CD1c-positive myeloid dendritic cell (primary cell): ENCODE measurements around the gene ECT2L.

Experiments
- DNase-seq: peaks from one replicate; pipeline ENCODE4 v3.0.0-alpha.2; 2016; ENCODE audit errors: extremely low spot score

The ECT2L gene

DNA sequence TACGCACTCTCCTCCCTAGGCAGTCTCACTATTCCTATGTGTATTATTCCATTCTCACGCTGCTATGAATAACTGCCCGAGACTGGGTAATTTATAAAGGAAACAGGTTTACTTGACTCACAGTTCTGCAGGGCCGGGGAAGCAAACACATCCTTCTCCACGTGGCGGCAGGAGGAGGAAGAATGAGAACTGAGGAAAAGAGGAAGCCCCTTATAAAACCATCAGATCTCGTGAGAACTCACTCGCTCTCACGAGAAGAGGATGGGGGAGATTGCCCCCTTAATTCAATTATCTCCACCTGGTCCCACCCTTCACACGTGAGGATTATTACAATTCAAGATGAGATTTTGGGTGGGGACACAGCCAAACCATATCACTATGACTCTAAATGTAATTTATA is 61.9 kb downstream of the ECT2L start:
- DNase-seq: peak; percentile 8

DNA sequence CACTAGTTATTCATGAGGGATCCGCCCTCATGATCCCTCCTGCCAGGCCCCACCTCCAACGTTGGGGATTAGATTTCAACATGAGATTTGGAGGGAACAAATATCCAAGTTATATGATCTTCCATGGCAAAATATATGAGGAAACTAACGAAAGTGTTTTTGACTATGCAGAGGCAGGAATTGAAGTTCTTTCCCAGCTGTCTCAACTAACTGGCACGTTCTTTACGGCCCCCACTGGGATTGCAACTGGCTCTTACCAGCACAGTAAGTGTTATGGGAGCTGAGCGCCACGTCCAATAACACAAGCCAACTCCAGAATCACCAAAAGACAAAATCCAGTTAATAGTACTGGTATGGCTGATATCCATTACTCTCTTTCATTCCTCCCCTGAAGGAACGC is 66.6 kb downstream of the ECT2L start:
- DNase-seq: no peak

DNA sequence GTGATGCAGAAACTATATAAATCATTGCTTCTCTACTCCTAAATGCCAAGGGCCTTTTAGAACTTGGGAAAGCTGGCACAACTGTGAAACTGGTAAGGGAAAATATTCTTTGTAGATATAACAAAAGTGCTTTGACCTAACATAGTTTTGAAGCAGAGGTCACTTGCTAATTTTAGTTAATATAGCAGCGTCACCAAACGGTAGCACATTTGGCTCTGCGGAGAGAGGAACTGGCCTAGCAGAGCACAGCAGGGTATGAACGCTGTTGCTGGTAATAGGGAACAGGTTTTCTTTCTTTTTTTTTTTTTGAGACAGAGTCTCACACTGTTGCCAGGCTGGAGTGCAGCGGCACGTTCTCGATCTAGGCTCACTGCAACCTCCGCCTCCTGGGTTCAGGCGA is 67.4 kb downstream of the ECT2L start:
- no peak for DNase-seq

DNA sequence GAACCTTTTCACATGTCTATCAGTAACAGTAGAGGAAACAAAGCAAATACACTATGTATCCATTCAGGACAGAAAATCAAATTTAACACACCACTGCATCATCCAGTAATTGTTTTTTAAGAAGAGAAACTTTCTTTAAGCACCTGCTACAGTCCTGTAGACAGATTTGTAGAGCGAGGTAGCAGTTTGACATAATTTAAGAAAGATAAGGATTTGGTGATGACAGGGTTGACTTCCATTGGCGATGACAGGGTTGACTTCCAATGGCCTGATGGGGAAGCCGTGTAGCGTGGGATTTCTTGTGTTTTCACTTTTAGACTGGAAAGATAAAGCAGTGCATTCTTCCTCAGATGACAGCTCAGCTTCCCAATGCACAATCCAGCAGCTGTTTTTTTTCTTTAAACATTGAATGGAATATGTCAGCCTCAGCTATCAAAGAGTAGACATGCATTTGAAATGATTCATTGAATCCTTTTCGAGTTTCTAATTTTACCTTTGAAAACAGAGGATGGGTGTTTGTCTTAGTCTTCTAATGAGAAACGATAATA is 68.5 kb downstream of the ECT2L start:
- no peak for DNase-seq

DNA sequence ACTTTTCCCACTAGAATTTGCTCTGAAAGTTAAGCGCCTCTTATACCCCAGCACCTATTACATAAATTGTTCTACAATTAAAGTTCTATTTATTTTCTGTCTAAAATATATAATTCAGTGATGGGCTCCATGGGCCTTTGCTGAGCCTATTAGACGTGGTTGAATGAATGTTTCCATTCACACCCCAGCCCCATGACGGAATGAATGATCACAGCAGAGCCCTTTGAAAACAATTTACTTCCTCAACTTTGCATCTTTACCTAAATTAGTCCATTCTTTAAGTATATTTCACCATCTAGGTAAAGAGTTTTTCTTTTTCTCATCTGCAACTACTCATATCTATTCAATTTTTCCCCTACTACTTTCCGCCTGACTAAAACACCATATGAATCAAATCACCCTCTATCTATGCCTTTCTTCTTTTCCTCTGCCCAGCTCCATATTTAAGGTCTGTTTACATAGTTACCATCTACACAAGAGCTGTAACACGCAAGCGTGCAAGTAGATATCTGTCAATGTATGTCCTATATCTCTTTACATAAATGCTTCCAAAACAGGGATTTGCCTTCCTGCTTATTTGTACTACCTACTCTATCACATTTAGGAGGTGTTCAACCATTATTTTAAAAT is 69.7 kb downstream of the ECT2L start:
- DNase-seq: no peak

DNA sequence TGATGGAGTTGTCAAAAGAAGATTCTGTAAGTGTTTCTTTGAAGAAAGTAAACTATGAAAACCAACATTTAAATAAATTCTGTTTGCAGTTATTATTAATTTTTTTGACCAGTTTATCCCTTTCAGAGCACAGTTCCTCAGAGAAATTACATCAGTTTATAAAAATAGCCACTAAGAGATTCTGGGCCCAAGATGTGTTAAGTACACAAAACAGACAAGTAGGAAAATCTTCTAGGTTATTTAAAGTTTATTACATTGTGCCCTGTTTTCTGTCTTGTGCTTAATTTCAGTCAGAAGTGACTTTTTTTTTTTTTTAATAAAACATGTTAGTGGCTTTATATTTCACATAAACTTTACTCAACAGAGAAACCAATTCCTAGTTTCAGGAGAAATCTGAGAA is 72.3 kb downstream of the ECT2L start:
- DNase-seq: no peak

DNA sequence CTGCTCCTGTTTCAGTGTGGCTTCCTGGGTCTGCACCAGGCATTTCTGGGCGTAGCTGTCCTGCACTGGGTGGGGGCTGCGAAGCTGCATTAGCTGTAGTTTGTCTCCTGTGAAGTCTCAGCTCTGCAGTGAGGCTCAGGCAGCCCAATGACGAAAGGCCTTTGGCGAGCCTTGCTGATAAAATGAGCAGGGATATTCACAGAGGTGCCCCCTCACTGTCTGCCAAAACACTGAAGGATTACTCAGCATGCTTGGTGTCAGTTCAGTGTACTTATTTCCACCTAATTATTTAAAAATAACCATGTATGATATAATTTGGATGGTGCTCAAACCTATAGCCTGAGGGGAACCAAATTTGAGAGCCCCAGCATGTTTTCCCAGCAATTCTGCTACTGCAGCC is 73.5 kb downstream of the ECT2L start:
- DNase-seq: no peak

DNA sequence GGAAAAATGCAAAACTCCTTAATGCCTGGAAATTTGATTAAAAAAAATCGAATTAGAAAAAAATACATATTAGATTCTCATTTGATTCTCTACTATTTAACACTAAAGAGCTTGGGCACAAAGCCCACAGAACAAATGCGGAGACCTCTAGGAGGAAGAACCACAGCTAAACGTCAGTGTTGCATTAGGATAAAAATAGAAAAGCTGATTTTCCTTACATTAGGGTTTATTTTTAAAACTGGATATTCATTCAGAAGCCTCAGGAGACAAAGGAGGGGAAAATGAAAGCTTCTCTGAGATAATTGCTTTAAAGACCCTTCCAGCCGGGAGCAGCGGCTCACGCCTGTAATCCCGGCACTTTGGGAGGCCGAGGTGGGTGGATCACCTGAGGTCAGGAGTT is 77.3 kb downstream of the ECT2L start:
- no peak for DNase-seq

DNA sequence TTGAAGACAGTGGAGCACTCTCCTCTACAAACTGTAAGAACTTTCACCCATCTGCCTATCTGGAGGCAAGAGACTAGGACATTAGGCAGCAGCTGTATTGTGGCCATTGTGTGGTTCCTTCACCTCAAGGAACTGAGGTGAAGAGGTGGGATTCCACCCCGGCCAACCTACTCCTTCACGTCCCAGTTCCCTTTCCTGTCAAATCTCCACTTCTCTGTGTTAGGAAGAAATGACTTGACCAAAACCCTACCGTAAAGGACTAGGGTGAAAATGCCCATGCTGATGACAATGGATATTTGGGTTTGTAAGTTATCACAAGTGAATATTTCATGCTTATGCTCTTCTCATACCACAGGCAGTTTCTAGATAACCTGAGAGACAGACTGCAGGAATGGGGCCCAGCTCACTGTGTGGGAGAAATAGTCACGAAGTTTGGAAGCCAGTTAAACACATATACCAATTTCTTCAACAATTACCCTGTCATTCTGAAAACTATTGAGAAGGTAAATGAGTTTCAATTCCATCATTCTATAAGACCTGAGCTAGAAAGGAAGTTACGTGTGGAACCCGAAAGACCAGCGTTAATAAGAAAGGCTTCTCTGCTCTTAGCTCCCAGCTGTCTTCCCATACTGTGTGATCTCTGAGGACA is 86.6 kb downstream of the ECT2L start:
- no peak for DNase-seq

DNA sequence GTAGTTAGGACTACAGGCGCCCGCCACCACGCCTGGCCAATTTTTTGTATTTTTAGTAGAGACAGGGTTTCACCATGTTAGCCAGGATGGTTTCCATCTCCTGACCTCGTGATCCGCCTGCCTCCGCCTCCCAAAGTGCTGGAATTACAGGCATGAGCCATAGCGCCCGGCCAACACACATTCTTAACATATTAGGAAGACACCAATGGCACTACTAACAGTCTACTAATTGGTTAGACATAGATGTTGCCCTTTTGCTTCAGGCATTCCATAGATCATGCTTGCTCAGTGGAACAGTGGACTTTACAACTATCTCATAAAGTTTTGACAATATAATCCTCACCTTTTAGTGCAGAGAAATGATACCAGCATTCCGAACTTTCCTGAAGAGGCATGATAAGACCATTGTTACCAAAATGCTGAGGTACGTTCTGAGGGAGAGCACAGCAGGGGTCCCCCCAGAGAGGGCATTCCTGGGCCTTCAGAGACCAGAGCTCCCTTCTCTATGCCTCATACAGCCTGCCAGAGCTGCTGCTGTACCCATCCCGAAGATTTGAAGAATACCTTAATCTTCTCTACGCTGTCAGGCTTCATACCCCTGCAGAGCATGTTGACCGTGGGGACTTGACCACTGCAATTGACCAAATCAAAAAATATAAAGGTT is 89.4 kb downstream of the ECT2L start:
- DNase-seq: no peak

DNA sequence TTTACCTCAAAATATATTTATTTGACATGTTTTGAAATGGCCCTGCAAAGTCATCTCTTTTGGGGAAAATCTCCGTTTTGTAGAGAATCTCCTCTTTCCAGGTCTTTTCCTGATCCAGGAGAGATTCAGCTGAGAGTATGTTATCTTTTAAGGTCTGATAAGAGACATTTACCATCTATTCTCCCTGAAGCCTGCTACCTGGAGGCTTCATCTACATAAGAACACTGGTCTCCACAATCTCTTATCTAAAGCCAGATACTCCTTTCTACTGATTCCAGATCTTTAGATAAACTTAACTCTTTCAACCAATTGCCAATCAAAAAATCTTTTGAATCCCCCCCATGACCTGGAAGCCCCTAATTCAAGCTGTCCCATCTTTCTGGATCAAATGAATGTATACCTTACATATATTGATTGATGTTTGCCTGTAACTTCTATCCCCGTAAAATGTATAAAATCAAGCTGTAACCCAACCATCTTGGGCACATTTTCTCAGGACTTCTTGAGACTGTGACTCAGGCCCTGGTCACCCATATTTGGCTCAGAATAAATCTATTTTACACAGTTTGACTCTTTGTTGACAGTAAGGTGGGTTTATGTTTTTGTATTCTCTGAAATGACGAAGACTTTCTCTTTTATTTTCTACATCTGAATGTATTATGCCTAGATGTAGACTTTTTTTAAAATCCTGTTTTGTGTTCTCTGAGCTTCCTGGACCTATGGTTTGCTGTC is 95.5 kb downstream of the ECT2L start:
- DNase-seq: no peak

DNA sequence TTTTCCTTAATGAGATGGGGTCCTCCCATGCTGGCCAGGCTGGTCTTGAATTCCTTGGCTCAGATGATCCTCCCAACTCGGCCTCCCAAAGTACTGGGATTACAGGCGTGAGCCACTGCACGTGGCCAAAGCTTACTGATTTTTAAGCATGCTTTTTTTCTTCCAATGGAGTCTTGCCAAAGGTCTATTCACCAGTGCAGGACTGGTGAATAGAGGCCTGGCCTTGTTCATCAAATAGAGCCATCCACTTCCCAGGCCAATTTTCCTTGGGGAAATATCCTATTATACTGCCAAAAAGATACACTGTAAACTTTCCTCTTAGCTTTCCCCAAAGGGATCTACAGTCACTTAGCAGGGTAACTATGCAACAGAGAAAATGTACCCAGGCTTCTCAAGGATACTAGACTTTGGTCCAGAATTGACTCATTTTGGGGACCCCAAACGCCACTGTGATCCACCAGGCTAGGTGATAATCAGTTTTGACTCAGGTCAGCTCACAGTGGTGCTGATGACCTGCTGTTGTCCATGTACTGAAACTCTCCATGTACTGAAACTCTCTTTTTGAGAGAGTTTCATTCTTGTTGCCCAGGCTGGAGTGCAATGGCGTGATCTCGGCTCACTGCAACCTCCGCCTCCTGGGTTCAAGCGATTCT is 100.3 kb downstream of the ECT2L start:
- DNase-seq: no peak

DNA sequence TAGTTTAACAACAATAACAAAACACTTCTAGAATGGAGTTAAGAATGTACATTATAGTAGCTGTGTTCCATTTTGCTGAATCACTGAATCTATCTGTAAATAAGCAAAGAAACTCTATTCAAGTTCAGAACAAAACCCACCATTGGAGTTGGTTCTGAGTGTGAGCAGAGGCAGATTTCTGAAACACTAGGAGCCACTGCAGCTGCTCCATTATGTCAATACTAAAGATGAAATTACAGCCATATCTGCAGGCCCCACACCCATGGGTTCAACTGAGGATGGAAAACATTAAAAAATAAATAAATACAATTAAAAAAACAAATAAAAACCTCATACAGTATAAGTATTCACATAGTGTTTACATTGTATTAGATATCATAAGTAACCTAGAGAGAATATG is 101.1 kb downstream of the ECT2L start:
- no peak for DNase-seq

DNA sequence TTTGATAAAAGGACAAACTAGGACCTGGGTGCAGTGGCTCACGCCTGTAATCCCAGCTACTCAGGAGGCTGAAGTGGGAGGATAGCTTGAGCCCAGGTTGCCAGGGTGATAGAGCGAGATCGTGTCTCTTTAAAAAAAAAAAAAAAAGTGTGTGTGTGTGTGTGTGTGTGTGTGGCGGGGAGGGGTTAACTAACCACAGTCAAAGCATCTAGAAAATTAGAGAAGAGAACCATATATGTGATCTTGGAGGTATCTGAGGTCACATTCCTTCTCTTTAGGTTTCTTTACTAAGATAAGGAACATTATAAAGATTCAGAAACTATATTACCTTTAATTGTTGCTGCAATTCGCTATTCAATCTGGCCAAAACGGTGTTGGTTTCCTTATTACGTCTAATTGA is 111.3 kb downstream of the ECT2L start:
- no peak for DNase-seq

DNA sequence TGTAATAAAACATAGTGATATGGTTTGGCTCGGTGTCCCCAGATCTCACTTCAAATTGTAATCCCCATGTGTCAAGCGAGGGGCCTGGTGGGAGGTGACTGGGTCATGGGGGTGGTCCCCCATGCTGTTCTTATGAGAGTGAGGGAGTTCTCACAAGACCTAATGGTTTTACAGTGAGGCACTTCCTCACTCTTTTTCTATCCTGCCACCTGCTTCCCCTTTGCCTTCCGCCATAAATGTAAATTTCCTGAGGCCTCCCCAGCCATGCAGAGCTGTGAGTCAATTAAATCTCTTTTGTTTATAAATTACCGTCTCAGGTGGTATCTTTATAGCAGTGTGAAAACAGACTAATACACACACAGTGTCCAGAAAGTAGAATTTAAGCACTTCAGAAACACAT is 113.6 kb downstream of the ECT2L start:
- DNase-seq: no peak

DNA sequence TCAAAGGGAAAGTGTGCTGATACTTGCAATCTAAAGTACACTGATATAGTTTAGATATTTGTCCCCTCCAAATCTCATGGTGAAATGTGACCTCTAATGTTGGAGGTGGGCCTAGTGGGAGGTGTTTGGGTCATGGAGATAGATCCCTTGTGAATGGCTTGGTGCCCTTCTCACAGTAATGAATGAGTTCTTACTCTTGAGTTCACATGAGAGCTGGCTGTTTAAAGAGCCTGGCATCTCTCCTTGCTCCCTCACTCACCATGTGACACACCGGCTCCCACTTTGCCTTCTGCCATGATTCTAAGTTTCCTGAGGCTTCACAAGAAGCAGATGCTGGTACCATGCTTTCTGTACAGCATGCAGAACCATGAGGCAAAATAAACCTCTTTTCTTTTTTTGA is 114.1 kb downstream of the ECT2L start:
- DNase-seq: no peak

DNA sequence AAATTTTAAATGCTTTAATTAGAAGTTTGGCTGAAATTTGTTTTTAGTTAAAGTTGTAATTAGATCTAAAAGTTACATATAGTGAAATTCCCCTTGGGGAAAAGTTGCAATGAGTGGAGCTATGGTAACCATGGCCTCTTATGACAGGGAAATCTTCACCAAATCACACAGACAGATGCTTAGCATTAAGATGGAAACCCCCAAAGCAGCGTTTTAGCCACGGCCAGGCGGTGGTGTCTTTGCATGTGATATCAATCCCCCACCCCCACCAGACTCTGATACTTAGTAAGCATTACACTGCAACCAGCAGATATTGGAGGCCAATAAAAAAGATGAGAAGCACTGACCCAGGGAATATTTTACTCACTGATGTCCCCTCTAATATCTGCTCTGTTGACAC is 116.4 kb downstream of the ECT2L start:
- DNase-seq: no peak

DNA sequence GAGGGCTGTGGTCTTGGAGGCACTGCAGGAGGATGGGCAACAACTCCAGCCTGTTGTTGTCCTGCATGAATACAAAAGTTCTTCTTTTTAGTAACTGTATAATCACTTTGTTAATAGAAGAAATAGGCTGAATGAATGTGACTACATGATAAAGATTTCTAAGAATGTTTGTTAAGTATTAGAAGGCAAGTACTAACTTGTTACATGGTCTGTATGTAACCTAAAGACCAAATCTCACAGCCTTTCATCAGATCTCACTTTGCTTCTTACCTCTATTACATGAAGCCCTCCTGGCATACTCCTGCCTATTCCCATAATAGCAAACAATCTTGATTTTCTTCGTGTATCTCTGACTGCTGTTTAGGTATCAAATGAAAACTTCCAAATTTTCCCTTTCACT is 118.8 kb downstream of the ECT2L start:
- no peak for DNase-seq

DNA sequence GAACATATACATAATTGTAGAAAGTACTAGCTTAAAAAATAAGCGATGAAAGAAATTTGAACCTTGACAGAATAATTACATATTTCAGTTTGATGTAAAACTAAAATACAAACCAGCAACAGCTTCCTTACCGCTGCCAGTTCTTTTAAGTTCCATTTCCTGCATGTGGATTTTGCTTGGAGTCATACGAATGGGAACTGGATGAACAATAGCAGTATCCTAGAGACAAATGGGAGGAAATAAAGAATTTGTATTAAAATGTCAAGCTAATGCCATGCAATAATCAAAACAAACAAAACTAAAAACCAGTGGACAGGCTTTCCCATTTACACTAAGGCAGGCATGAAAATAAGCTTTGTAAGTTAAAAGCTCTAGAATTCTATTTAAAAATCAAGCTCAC is 125.0 kb downstream of the ECT2L start:
- no peak for DNase-seq

DNA sequence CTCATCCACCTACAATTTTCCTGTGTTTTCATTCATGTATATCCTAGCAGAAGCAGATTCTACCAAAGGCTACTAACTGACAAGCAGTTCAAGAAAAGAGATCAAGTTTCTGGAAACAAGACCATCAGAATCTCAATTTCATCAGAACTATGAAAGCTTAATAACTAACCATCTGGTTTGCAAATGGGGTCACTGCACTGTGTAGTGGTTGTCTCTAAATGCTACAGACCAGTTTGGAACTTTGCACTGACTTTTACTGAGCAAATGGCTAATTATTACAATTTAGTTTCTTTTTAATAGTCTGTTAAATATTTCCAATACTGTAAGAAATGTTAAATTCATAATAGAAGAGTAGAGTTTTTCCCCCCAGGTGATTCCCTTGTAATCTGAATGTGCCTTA is 127.7 kb downstream of the ECT2L start:
- DNase-seq: no peak

DNA sequence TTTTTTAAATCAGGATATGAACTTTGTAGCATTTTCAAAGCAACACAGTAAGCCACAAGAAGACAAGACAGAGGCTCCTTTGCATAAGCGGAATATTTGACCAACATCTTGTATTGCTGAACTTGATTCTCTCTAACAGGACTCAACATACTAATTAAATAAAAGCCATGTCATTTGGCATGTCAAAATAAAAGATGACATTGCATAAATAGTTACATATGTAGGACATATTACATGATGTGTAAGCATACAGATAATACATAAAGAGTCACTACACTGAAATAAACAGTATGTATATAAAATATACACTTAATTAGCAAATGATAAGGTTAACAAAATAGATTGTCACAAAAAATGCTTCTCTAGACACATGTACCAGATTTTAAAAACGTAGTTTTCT is 129.9 kb downstream of the ECT2L start:
- DNase-seq: no peak

DNA sequence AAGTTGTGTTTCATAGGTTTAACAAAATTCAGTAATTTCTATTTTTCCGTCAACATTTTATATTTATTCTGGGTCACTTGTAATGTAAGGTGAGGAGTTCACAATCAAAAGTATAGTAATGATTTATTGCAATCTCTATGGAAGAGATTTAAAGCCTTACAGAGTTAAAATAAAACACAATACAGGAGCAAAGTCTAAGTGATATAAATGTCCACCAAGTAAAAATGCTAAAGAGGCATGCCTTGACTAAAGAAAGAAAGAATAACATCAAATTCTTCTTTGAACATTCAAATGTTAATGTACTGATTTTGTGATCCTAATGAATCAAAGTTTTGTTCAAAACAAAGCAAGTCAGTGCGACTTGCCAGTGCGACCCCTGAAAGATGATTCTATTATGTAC is 130.7 kb downstream of the ECT2L start:
- no peak for DNase-seq
